SU-DHL-6 (cell line): ENCODE data around the gene RYK.

ENCODE experiments used
- H2AFZ ChIP-seq: fragments of 200-600 bp; sonication (generic); 2 replicates; pipeline ENCODE4 v1.6.1; 2014; ENCODE audit warnings: low read depth, mild to moderate bottlenecking, moderate library complexity, mixed read lengths, antibody characterized with exemption, low read length; ENCODE audit not compliant: severe bottlenecking
- H3F3A ChIP-seq: fragments of 200-600 bp; shearing (Covaris generic); 2 replicates; pipeline ENCODE4 v1.6.0; 2016; ENCODE audit warnings: antibody characterized with exemption, mild to moderate bottlenecking; ENCODE audit not compliant: insufficient read depth
- H3K27ac ChIP-seq: fragments of 200-600 bp; sonication (generic); 2 replicates; pipeline ENCODE4 v1.5.1; 2016; ENCODE audit warnings: low read depth, mild to moderate bottlenecking, low read length, moderate library complexity, mixed read lengths
- H3K27me3 ChIP-seq: fragments of 200-600 bp; sonication (generic), shearing (Covaris generic); 2 replicates; pipeline ENCODE4 v1.6.0; 2014; ENCODE audit warnings: mild to moderate bottlenecking, low read length
- H3K36me3 ChIP-seq: fragments of 200-600 bp; sonication (generic); 2 replicates; pipeline ENCODE4 v1.6.1; 2014; ENCODE audit warnings: mild to moderate bottlenecking, low read length, mixed read lengths
- H3K4me2 ChIP-seq: fragments of 300-600, 200-600 bp; shearing (Covaris generic), sonication (generic); 2 replicates; pipeline ENCODE4 v1.6.0; 2014; ENCODE audit warnings: low read length, low read depth, mild to moderate bottlenecking; ENCODE audit not compliant: poor library complexity, severe bottlenecking
- H3K4me3 ChIP-seq: fragments of 200-600 bp; sonication (generic); 2 replicates; pipeline ENCODE4 v1.5.1; 2014; ENCODE audit warnings: antibody characterized with exemption, low read length, mild to moderate bottlenecking, mixed read lengths; ENCODE audit not compliant: insufficient read depth, poor library complexity, severe bottlenecking
- H3K79me2 ChIP-seq: fragments of 200-600 bp; sonication (generic); 2 replicates; pipeline ENCODE4 v1.6.1; 2014; ENCODE audit warnings: mild to moderate bottlenecking, low read length, moderate library complexity; ENCODE audit not compliant: insufficient read depth
- H3K9ac ChIP-seq: fragments of 200-600 bp; sonication (generic); 2 replicates; pipeline ENCODE4 v1.7.0; 2014; ENCODE audit warnings: mild to moderate bottlenecking, low read length
- H3K9me2 ChIP-seq: fragments of 200-600 bp; sonication (generic); replicated peaks from 2 replicates; pipeline ENCODE4 v1.6.1; 2014; ENCODE audit warnings: low read length; ENCODE audit not compliant: insufficient read depth
- H3K9me3 ChIP-seq: fragments of 200-600 bp; sonication (generic); 2 replicates; pipeline ENCODE4 v1.6.1; 2014; ENCODE audit warnings: low read length, mixed read lengths; ENCODE audit not compliant: insufficient read depth
- H4K20me1 ChIP-seq: fragments of 200-600 bp; sonication (generic); 2 replicates; pipeline ENCODE4 v1.6.1; 2014; ENCODE audit warnings: low read depth, mild to moderate bottlenecking, antibody characterized with exemption, low read length, moderate library complexity, mixed read lengths
- CTCF ChIP-seq: fragments of 200-600 bp; sonication (generic); IDR thresholded peaks from one replicate; pipeline ENCODE4 v1.5.1; 2017; ENCODE audit warnings: antibody characterized with exemption, mild to moderate bottlenecking, low read length, moderate library complexity; ENCODE audit not compliant: insufficient read depth, poor library complexity, severe bottlenecking
- EZH2phosphoT487 ChIP-seq: fragments of 200-600 bp; sonication (generic), shearing (Covaris generic); conservative IDR thresholded peaks from 2 replicates; pipeline ENCODE4 v1.6.1; 2018; ENCODE audit warnings: mild to moderate bottlenecking, antibody characterized with exemption, low read length, moderate library complexity, mixed read lengths

Gene RYK

GRCh38 chr3:134298249-134298648 is 47.6 kb upstream of the RYK start:
- no peak overlapping the region for H3K9ac ChIP-seq
- H3K79me2 ChIP-seq: no peaks in the 10 kb centered on the region
- no peak overlapping the region for H3K4me3 ChIP-seq
- no peak overlapping the region for H3K4me2 ChIP-seq
- no peaks in the 10 kb centered on the region for H4K20me1 ChIP-seq
- no peak for TF ChIP-seq EZH2phosphoT487
- TF ChIP-seq CTCF: no peak
- H3K27ac ChIP-seq: no peak overlapping the region
- H3K9me2 ChIP-seq: no peaks in the 10 kb centered on the region
- H2AFZ ChIP-seq: no peak overlapping the region
- no peaks in the 10 kb centered on the region for H3K36me3 ChIP-seq
- no peaks in the 10 kb centered on the region for H3K9me3 ChIP-seq
- H3F3A ChIP-seq: no peaks in the 10 kb centered on the region
- no peaks in the 10 kb centered on the region for H3K27me3 ChIP-seq

GRCh38 chr3:134296616-134297015 is 46.0 kb upstream of the RYK start:
- TF ChIP-seq EZH2phosphoT487 (no peak), CTCF (no peak)
- H2AFZ ChIP-seq: no peak overlapping the region
- H3K79me2 ChIP-seq: no peaks in the 10 kb centered on the region
- no peak overlapping the region for H3K27ac ChIP-seq
- H3F3A ChIP-seq: no peaks in the 10 kb centered on the region
- no peak overlapping the region for H3K9ac ChIP-seq
- no peaks in the 10 kb centered on the region for H3K9me2 ChIP-seq
- H3K36me3 ChIP-seq: no peaks in the 10 kb centered on the region
- no peak overlapping the region for H3K4me3 ChIP-seq
- H3K4me2 ChIP-seq: no peak overlapping the region
- H4K20me1 ChIP-seq: no peaks in the 10 kb centered on the region
- no peaks in the 10 kb centered on the region for H3K9me3 ChIP-seq
- no peaks in the 10 kb centered on the region for H3K27me3 ChIP-seq

- Histone ChIP-seq H3K9ac (no peak overlapping the region), H4K20me1 (no peaks in the 10 kb centered on the region), H3F3A (no peaks in the 10 kb centered on the region), H2AFZ (no peak overlapping the region), H3K9me2 (no peaks in the 10 kb centered on the region), H3K36me3 (no peaks in the 10 kb centered on the region), H3K27ac (no peak overlapping the region), H3K27me3 (no peaks in the 10 kb centered on the region), H3K79me2 (no peaks in the 10 kb centered on the region), H3K9me3 (no peaks in the 10 kb centered on the region), H3K4me3 (no peak overlapping the region), H3K4me2 (no peak overlapping the region)
- TF ChIP-seq CTCF: no peak
- TF ChIP-seq EZH2phosphoT487: no peak
Observed at GRCh38 chr3:134295930-134296329, 45.3 kb upstream of the RYK start.
